ENCODE results near the gene ZNF385B.

ZNF385B gene

DNA sequence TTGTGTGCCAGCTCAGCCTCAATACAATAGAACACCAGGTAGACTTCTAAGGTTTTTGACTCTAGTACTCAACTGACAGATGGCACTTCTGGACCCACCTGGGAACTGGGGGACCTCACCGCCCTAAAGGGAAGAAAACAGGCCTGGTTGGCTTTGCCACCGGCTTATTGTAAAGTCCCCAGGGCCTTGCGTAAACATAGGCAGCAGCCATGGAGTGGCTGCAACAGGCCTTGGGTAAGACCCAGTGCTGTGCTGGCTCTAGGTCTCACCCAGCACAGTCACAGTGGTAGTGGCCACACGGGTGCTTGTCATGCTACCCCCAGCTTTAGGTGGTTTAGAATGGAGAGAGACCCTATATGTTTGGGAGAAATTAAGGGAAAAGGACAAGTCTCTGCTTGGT is 366.1 kb downstream of the ZNF385B start:
- Histone ChIP-seq H3K9ac (ENCODE audit: low read length) (no peak overlapping the region), H3K79me2 (ENCODE audit: insufficient read depth, low read length) (no peaks in the 10 kb centered on the region), H3K4me2 (ENCODE audit: low read length) (no peak overlapping the region), H3F3A (ENCODE audit: insufficient read depth, low read length) (no peaks in the 10 kb centered on the region), H3K4me1 (ENCODE audit: insufficient read depth, low read length, severe bottlenecking) (no peaks in the 10 kb centered on the region), H3K27me3 (ENCODE audit: insufficient read depth, low read length) (no peaks in the 10 kb centered on the region), H4K20me1 (ENCODE audit: insufficient read depth, low read length) (no peaks in the 10 kb centered on the region), H2AFZ (ENCODE audit: low read length) (no peak overlapping the region), H3K9me2 (ENCODE audit: low read depth, low read length) (no peaks in the 10 kb centered on the region), H3K36me3 (ENCODE audit: insufficient read depth, low read length) (no peaks in the 10 kb centered on the region), H3K9me3 (ENCODE audit: low read length) (no peaks in the 10 kb centered on the region), H3K27ac (ENCODE audit: low read depth, low read length, poor library complexity, severe bottlenecking) (no peak overlapping the region), H3K4me3 (ENCODE audit: low read depth, low read length, poor library complexity, severe bottlenecking) (no peak overlapping the region)
- TF ChIP-seq EZH2 (IDR thresholded peaks at IDR 0.05; ENCODE audit: borderline replicate concordance, low read length): no peak
- TF ChIP-seq, protein P1, sequence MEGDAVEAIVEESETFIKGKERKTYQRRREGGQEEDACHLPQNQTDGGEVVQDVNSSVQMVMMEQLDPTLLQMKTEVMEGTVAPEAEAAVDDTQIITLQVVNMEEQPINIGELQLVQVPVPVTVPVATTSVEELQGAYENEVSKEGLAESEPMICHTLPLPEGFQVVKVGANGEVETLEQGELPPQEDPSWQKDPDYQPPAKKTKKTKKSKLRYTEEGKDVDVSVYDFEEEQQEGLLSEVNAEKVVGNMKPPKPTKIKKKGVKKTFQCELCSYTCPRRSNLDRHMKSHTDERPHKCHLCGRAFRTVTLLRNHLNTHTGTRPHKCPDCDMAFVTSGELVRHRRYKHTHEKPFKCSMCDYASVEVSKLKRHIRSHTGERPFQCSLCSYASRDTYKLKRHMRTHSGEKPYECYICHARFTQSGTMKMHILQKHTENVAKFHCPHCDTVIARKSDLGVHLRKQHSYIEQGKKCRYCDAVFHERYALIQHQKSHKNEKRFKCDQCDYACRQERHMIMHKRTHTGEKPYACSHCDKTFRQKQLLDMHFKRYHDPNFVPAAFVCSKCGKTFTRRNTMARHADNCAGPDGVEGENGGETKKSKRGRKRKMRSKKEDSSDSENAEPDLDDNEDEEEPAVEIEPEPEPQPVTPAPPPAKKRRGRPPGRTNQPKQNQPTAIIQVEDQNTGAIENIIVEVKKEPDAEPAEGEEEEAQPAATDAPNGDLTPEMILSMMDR (IDR thresholded peaks at IDR 0.05; ENCODE audit: low read length): no peak

DNA sequence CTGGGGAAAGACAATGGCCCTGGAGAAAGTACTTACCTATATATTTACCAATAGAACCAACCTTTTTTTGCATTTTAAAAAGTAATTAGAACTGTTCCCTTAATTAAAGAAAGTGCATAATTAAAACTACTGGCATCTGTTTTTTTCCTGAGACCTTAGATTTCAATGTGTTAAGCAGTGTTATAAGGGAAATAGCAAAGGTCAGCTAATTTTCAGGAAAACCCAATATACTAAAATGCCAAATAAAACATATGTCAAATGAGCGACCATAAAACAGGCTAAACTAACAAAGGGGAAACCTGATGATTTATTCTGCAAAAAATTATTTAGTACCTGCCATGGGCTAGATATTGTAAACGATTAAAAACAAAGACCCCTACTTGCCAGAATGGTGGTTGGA is 372.8 kb downstream of the ZNF385B start:
- H3K4me1 ChIP-seq (ENCODE audit: insufficient read depth, low read length, severe bottlenecking): no peaks in the 10 kb centered on the region
- H3K27ac ChIP-seq (ENCODE audit: low read depth, low read length, poor library complexity, severe bottlenecking): no peak overlapping the region
- H4K20me1 ChIP-seq (ENCODE audit: insufficient read depth, low read length): no peaks in the 10 kb centered on the region

DNA sequence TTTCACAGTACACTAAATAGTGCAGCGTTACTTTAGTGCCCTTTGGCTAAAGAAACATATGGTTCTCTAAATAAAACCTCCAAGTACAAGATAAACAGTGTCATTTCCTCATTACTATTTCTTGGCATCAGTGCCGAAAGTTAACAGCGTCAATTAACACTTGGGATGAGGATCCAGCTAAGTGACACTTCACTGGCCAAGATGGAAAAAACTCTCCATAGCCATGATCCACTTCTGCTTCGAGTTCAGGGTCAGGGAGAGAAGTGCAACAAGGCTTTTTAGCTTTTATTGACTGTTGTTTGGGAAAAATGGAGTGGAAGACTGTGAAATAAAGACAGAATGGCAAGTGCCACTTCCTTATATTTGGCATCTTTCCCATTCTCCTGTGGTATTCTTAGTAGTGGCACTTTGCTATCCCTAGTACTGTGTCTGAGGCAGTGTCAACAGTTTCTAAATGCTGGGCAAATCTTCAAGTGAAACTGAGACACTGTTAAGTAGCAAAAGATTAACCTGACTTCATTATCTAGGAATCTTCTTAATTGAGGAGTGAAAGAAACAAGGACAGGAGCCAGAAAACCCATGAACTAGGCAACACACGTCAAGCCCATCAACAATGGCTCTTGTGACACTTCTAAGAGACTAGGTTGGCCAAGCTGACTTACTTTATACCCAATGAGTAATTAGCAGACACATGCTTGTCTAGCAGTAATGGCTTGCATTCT is 374.2 kb downstream of the ZNF385B start:
- TF ChIP-seq, protein P1 (IDR thresholded peaks at IDR 0.05; ENCODE audit: low read length): no peak
- TF ChIP-seq EZH2 (IDR thresholded peaks at IDR 0.05; ENCODE audit: borderline replicate concordance, low read length): no peak

More for the DNA sequence above, 372.8 kb downstream of the ZNF385B start:
- Histone ChIP-seq H3K9me3 (ENCODE audit: low read length) (no peaks in the 10 kb centered on the region), H3F3A (ENCODE audit: insufficient read depth, low read length) (no peaks in the 10 kb centered on the region), H2AFZ (ENCODE audit: low read length) (no peak overlapping the region), H3K9me2 (ENCODE audit: low read depth, low read length) (no peaks in the 10 kb centered on the region), H3K4me3 (ENCODE audit: low read depth, low read length, poor library complexity, severe bottlenecking) (no peak overlapping the region), H3K9ac (ENCODE audit: low read length) (no peak overlapping the region), H3K4me2 (ENCODE audit: low read length) (no peak overlapping the region), H3K79me2 (ENCODE audit: insufficient read depth, low read length) (no peaks in the 10 kb centered on the region), H3K27me3 (ENCODE audit: insufficient read depth, low read length) (no peaks in the 10 kb centered on the region), H3K36me3 (ENCODE audit: insufficient read depth, low read length) (no peaks in the 10 kb centered on the region)
- TF ChIP-seq, protein P1 (IDR thresholded peaks at IDR 0.05; ENCODE audit: low read length): no peak
- TF ChIP-seq EZH2 (IDR thresholded peaks at IDR 0.05; ENCODE audit: borderline replicate concordance, low read length): no peak

More for the DNA sequence above, 374.2 kb downstream of the ZNF385B start:
- Histone ChIP-seq H3K27ac (ENCODE audit: low read depth, low read length, poor library complexity, severe bottlenecking) (no peak overlapping the region), H3F3A (ENCODE audit: insufficient read depth, low read length) (no peaks in the 10 kb centered on the region), H3K27me3 (ENCODE audit: insufficient read depth, low read length) (no peaks in the 10 kb centered on the region), H3K4me3 (ENCODE audit: low read depth, low read length, poor library complexity, severe bottlenecking) (no peak overlapping the region), H3K9ac (ENCODE audit: low read length) (no peak overlapping the region), H3K36me3 (ENCODE audit: insufficient read depth, low read length) (no peaks in the 10 kb centered on the region), H3K4me1 (ENCODE audit: insufficient read depth, low read length, severe bottlenecking) (no peaks in the 10 kb centered on the region), H4K20me1 (ENCODE audit: insufficient read depth, low read length) (no peaks in the 10 kb centered on the region), H3K9me2 (ENCODE audit: low read depth, low read length) (no peaks in the 10 kb centered on the region), H3K4me2 (ENCODE audit: low read length) (no peak overlapping the region), H2AFZ (ENCODE audit: low read length) (no peak overlapping the region), H3K9me3 (ENCODE audit: low read length) (no peaks in the 10 kb centered on the region), H3K79me2 (ENCODE audit: insufficient read depth, low read length) (no peaks in the 10 kb centered on the region)

All from OCI-LY1 (cell line).